Stimulated activated CD4-positive, alpha-beta T cell treated with anti-CD3 and anti-CD28 coated beads, TNF-alpha, amount 100 ng/mL, for 4 hours (primary cell): ENCODE results near the gene CAPN9.

Experiments used
- DNase-seq, 3 experiments: peaks; one replicate each; pipeline ENCODE4 v3.0.0-alpha.2; 2020; ENCODE audit warnings: low read depth in 3 of 3

The CAPN9 gene

GRCh38 chr1:230745071-230745470 lies 2.1 kb upstream of the CAPN9 start:
- no peak for DNase-seq

- no peak for DNase-seq
Measured at GRCh38 chr1:230746617-230747016, 571 bp upstream of the CAPN9 start.

- DNase-seq, result no peak
Measured at GRCh38 chr1:230747890-230748800, 957 bp downstream of the CAPN9 start.

GRCh38 chr1:230749150-230749549 lies 2.0 kb downstream of the CAPN9 start:
- no peak for DNase-seq

- no peak for DNase-seq
Measured at GRCh38 chr1:230749635-230750034, 2.4 kb downstream of the CAPN9 start.

- DNase-seq, result no peak
Measured at GRCh38 chr1:230750576-230750975, 3.4 kb downstream of the CAPN9 start.

GRCh38 chr1:230750986-230751625 lies 3.9 kb downstream of the CAPN9 start:
- DNase-seq, result no peak

- DNase-seq, result no peak
Measured at GRCh38 chr1:230752407-230752806, 5.2 kb downstream of the CAPN9 start.

GRCh38 chr1:230753191-230753585 lies 6.0 kb downstream of the CAPN9 start:
- no peak for DNase-seq

- DNase-seq, result no peak
Measured at GRCh38 chr1:230753586-230754251, 6.5 kb downstream of the CAPN9 start.

- no peak for DNase-seq
Measured at GRCh38 chr1:230754796-230755195, 7.6 kb downstream of the CAPN9 start.

- no peak for DNase-seq
Measured at GRCh38 chr1:230757856-230758708, 10.9 kb downstream of the CAPN9 start.

- DNase-seq, result no peak
Measured at GRCh38 chr1:230758709-230759368, 11.7 kb downstream of the CAPN9 start.

GRCh38 chr1:230759369-230760065 lies 12.3 kb downstream of the CAPN9 start:
- no peak for DNase-seq

- DNase-seq, result no peak
Measured at GRCh38 chr1:230760360-230760827, 13.2 kb downstream of the CAPN9 start.

GRCh38 chr1:230761443-230762167 lies 14.4 kb downstream of the CAPN9 start:
- DNase-seq, result no peak

- no peak for DNase-seq
Measured at GRCh38 chr1:230763927-230764591, 16.9 kb downstream of the CAPN9 start.

GRCh38 chr1:230766318-230766717 lies 19.1 kb downstream of the CAPN9 start:
- DNase-seq, result no peak
